Measurements from ENCODE around the gene PRXL2A.

DNA sequence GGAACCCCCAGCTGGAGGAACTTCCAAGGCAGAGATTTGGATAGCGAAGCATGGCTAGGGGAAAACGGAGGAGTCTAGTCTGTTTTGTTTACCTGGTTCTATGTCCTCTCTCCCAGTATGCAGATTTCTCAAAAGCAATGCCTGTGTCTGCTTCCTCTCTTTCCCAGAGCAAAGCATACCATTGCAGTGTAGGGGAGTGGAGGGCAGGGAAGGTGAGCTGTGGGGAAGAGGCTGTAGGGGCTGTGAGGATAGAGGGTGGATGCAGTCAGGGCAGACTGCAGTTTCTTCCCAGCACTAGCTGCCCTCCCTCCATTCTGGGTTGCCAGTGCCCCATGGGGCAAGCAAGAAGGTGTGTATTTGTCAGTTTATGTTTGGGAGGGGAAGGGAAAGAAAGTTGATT lies 28.9 kb downstream of the PRXL2A start:
- no peak for TF ChIP-seq POLR2A (IDR thresholded peaks at IDR 0.05; ENCODE audit: low read depth, low read length)
- no peak for TF ChIP-seq EGR1 (IDR thresholded peaks at IDR 0.05; ENCODE audit: borderline replicate concordance in 1 of 2, low read depth in 2 of 2, low read length in 2 of 2)
- TF ChIP-seq ZNF274 (IDR thresholded peaks at IDR 0.05; ENCODE audit: insufficient read depth, insufficient read length), result no peak
- TF ChIP-seq CTCF (IDR thresholded peaks at IDR 0.05 in 2 of 3, conservative IDR thresholded peaks at IDR 0.05 in 1 of 3; ENCODE audit: control insufficient read depth in 2 of 3, extremely low read depth in 1 of 3, insufficient read depth in 1 of 3, low read depth in 3 of 3, low read length in 3 of 3), result no peak
- no peak for TF ChIP-seq YY1 (IDR thresholded peaks at IDR 0.05; ENCODE audit: low read depth, low read length)
- TF ChIP-seq, protein P1, sequence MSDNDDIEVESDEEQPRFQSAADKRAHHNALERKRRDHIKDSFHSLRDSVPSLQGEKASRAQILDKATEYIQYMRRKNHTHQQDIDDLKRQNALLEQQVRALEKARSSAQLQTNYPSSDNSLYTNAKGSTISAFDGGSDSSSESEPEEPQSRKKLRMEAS (IDR thresholded peaks at IDR 0.05; ENCODE audit: low read depth, low read length), result no peak
- TF ChIP-seq JUNB (IDR thresholded peaks at IDR 0.05), result no peak
- no peak for TF ChIP-seq POU2F2 (IDR thresholded peaks at IDR 0.05; ENCODE audit: borderline replicate concordance, low read depth, low read length)
- TF ChIP-seq TCF12 (IDR thresholded peaks at IDR 0.05; ENCODE audit: low read depth, low read length), result no peak

Measured in GM12878 (cell line).